Measurements from ENCODE around the gene RIPK4.

Gene RIPK4

DNA sequence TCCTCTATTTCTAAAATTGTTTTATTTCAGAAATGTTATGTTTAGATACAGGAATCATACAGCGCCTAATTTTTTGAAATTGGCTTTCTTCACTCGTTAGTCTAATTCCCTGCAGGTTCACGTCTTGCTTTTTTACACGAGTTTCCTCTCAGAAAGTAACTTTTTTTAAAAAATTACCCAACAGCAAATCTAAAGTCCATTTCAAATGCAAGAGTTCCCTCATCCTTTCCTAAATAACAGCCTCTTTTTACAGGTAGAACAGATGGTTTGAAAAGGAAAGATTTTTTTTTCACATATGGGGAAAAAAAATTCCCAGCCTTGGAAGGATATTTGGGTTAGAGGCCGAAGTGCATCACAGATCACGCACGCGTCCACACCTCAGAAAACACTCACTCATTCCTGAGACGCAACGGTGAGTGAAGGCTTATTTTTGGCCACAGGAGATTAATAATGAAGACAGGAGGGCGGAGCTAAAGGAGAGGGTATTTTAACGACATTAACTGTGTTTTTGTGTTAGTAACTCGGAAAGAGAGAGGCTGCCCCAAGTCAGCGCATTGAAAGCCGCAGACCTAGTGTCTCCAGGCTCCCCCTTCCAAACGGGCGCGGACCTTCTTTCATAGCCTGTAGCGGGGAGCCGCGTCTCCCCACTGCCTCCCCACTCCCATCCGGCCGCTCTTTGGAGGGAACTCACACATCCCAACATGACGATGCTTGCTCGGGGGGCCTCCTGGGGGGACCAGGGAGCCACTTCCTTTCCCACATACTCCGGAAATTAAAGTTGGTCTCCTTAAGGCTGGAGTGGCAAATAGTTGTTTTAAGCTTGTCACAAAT, 969 bp upstream of the RIPK4 start:
- no peak for DNase-seq

DNA sequence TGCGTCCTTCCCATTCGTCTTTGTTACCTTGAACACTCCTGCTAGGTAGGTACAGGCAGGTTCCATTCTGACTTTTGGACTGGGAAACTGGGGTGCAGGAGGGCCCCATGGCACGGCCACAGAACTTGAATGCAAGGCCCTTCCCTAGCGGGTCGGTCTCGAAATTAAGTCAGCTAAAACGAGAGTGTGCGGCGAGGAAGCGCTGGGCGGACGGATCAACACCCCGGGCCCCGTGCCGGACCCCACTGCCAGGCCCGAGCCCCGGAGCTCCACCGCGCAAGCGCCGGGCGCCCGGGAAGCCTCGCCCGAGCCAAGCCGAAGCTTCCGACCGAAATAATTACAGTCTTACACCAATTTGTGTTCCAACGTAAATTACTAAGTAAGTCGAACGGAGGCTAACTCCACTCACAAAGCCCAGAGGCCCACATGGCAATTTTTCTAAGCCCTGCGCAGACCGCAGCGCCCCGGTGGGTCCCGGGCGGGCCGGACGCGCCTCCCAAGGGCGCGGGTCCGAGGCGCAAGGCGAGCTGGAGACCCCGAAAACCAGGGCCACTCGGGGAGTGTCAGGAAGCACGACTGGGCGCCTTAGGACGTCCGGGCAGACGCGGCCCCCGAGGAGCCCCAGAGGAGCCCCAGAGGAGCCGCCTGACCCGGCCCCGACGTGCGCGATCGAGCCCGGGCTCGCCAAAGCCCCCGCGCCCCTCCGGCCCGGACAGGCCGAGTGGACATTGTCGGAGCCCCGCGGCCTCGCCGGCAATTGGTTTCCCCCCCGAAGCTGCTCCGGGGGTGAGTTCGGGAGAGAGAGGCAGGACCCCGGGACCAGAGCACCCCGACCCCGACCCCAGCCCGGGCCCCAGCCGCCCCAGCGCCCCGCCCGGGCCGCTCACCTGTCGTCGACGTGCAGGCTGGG, 624 bp downstream of the RIPK4 start:
- DNase-seq, result no peak

DNA sequence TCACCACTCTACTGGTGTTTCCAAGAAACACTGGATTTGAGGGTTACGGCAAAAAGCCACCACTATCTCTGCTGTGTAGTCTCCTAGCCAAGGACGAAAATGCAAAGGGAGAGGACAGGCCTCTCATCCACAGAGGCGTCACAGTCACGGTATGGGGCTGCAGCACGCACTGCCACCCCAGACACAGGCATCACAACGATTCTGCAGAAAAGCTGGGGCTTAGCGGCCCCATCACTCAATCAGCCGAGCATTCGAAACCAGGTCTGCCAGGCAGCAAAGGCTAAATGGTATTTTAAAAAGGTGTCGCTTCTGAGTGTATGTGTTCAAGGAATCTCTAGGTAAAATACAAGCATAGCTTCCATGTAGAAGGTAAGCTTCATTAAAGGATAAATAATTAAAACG, 1.4 kb downstream of the RIPK4 start:
- no peak for DNase-seq

GRCh38 chr21:41764558-41765419, 2.1 kb downstream of the RIPK4 start:
- DNase-seq, result no peak

- DNase-seq, result no peak
Observed at GRCh38 chr21:41763996-41764395, 2.9 kb downstream of the RIPK4 start.

- peak; percentile 34 for DNase-seq
Observed at GRCh38 chr21:41763398-41763931, 3.4 kb downstream of the RIPK4 start.

- no peak for DNase-seq
Observed at GRCh38 chr21:41762753-41763152, 4.1 kb downstream of the RIPK4 start.

GRCh38 chr21:41761934-41762635, 4.8 kb downstream of the RIPK4 start:
- peak; percentile 80 for DNase-seq

DNA sequence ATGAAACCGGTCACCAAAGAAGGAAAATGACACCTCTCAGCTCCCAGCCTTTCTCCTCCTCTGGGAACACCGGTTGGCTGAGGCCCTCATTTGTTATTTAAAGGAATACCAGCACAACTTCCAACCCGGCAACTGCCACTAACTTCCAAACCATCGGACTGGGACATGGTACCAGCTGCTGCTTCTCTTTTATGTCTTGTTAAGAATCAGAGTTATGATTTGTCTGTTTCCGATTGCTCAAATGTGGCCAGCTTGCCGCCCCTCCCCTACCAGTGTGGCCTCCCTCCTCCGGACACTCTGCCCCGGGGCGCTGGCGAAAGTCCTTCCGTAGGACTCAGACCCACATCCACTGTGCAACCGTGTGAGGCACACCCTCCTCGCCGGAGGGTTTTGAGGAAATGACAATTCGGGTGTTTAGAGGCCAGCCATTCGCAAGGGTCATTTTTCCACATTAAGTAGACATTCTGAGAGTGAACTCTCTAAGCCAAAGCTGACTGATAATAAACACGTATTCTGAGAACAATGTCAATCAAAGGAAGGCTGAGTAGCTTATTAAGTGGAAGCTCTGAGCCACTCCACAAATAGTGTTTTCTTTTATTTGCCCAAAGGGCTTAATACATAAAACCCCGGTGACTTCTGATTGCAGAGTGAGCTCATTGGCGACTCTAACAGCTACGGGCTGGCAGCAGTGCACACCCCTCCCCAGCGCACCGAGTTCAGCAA, 5.5 kb downstream of the RIPK4 start:
- peak; percentile 75 for DNase-seq

- no peak for DNase-seq
Observed at GRCh38 chr21:41760411-41760810, 6.4 kb downstream of the RIPK4 start.

GRCh38 chr21:41759926-41760325, 6.9 kb downstream of the RIPK4 start:
- no peak for DNase-seq

DNA sequence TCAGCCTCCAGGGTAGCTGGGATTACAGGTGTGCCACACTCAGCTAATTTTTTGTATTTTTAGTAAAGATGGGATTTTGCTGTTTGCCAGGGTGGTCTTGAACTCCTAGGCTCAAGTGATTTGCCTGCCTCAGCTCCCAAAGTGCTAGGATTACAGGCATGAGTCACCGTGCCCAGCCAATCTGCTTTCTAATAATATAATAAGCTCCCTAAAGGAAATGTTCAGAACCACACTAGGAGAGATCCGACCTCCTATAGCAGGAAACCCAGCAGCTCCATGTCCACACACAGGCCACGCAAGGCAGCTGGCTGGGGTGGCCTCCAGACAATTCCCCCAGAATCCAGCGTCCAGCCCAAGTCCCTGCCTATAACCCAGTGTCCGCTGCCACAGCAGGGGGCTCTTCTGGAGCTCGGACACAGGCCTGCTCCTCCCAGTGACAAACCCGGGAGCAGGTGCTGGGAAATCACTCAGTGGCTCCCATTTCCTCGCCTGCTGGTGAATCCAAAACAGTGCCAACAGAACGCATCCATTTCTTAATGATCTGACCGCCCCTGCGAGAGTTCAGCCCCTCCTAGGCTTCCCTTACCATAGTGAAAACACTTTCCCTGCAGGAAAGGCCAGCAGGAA, 7.5 kb downstream of the RIPK4 start:
- no peak for DNase-seq

- DNase-seq, result no peak
Observed at GRCh38 chr21:41758550-41758949, 8.3 kb downstream of the RIPK4 start.

DNA sequence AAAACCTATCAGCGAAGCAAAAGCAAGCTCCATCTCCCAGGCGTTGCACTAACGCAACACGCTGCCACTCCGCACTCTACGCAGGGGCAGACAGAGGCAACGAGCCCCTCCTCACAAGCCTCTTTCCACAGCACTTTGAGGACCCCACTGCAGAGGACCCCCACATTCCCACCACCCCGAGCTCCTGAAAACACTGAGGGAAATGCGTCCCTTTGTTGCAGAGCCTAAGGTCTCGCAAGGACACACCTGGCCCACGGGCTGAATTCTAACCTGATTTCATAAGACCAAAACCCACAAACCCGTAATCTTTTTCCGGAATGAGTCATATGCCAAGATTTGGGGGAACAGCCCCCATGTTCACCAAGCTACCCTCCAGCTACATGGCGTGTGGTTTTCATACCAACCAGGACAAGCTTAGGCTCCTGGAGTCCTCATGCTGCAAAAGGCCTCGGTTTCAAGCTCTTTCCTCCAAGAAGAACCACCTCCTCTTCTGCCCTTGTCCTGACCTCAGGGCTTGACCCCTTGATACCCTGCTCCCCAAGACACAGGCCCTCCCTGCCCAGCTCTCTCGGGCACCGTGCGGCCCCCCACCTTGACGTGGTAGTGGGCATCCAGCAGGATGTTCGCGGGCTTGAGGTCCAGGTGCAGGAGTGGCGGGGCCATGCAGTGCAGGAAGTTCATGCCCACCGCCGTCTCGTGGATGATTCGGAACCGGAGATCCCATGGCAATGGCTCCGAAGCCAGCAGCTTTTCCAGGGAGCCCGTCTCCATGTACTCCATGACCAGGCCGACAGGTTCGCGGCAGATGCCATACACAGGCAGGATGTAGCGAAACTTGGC, 10.7 kb downstream of the RIPK4 start:
- DNase-seq, result no peak

DNA sequence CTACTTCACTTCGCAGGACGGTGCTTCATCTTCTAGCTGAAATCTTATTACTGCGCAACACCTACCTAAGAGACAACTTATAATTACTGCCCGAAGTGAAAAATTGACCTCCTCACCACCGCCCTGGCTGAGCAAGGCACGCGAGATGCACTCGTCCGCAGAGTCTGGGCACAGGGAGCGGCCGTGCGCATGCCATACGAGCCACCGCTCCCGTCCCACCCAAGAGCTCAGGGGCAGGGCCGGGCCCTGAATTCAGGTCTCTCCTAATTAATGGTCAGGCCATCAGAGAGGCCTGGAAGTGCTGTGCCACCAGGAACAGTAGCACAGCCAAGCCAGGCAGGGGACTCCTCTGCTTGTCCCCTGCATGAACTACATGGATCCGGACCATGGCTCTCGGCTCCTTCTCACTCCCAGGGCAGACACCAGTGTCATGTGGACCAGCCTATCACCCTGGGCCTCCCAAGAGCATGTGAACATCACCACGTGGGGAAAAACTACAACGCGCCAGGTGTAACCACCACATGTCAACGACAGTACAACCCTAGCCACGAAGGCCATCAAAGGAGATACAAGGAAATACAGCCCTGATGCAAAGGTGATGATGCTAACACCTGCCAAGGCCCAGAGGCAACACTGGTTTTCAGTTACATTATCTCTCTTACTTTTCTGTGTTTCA, 11.5 kb downstream of the RIPK4 start:
- no peak for DNase-seq

GRCh38 chr21:41754479-41754891, 12.4 kb downstream of the RIPK4 start:
- DNase-seq, result no peak

DNA sequence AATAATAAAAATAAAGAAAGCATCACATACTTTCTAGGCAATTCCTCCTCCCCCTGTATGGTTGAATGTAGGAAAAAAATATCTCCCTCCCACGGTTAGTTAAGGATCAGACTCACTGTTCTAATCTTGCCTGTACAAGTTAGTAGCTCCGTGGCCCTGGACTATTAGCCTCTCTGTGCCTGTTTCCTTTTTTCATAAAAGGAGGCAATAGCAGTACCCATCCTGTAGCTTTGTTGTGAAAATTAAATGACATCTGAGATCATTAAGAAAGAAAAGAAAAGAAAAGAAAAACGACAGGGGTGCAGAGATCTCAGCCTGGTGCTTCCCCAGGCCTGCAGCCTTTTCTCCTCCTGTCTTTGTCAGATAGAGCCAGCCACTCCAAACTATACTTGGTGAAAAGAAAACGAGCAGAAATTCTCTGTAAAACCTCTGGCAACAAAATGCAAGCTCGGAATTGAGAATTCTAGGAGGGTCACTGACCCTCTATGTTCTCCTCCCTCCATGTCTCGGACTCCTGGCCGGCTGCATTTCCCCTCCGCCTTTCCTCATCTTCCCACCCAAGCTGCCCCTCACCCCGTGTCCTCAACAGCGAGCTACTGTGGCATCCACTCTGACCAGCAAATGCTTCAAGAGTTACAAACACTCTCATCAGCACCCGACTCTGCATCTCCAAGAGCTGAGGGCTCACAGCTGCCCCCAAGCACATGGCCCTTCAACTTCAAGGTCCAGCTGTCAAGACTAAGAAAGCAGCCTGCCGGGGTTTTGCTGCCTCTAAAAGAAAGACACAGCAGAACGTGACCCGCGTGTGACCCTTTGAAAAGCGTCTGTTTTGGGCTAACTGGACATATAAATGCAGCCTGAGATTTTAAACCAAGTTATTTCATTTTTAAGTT, 13.6 kb downstream of the RIPK4 start:
- no peak for DNase-seq

DNA sequence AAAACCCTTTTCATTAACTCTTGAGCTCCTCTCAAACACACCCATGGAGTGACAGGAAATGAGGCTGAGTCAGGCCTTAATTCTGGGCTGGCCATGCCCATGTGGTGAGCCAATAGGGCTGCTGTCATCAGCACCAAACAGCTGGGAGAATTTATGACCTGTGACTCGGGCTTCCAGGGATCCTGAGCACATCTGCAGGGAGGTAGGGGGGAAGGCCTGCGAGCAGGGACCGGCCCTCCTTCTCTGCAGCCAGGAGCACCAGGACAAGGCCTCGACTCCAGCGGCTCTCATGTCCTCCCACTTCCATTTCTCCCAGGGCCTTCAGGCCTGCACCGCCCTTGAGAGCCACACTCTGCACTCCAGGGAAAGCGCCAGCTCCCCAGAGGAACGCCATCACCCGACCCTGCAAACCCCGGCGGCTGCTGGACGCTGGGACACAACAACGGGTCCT, 14.6 kb downstream of the RIPK4 start:
- no peak for DNase-seq
